NB4 (cell line): ENCODE measurements around the gene SYNGR4.
A peak's percentile ranks its signal among the peaks of the same experiment; 100 is the strongest.

Source experiments
- DNase-seq: peaks from one replicate; pipeline ENCODE4 v3.0.0; 2010; ENCODE audit warnings: low read depth
- H3K4me3 ChIP-seq: one replicate; pipeline ENCODE4 v1.5.1; 2011; ENCODE audit warnings: mild to moderate bottlenecking, low read depth, low read length, moderate library complexity
- CTCF ChIP-seq: IDR thresholded peaks from one replicate; pipeline ENCODE4 v1.5.1; 2012; ENCODE audit warnings: low read depth, low read length
- MAX ChIP-seq: IDR thresholded peaks from 2 replicates; pipeline ENCODE4 v1.6.1; 2011; ENCODE audit warnings: low read depth, low read length
- MYC ChIP-seq: IDR thresholded peaks from 2 replicates; pipeline ENCODE4 v1.6.1; 2011; ENCODE audit warnings: low read depth, low read length
- POLR2A ChIP-seq: IDR thresholded peaks from 2 replicates; pipeline ENCODE4 v1.6.1; 2011; ENCODE audit warnings: mild to moderate bottlenecking; ENCODE audit not compliant: insufficient read length; ENCODE audit errors: extremely low read depth

SYNGR4 gene

GRCh38 chr19:48419158-48419920 lies 55.2 kb downstream of the SYNGR4 start:
- peak; percentile 91 for TF ChIP-seq MYC
- TF ChIP-seq POLR2A = peak; percentile 9
- TF ChIP-seq MAX = no peak
- peak; percentile 91 for DNase-seq
- no peak overlapping the region for H3K4me3 ChIP-seq

- TF ChIP-seq MAX (no peak), MYC (no peak), CTCF (no peak), POLR2A (no peak)
- H3K4me3 ChIP-seq = no peak overlapping the region
- no peak for DNase-seq
Measured at GRCh38 chr19:48421548-48421947, 57.4 kb downstream of the SYNGR4 start.

GRCh38 chr19:48424694-48425219 lies 60.6 kb downstream of the SYNGR4 start:
- H3K4me3 ChIP-seq = peak overlapping the region; percentile 29
- no peak for TF ChIP-seq MYC
- TF ChIP-seq CTCF = no peak
- no peak for TF ChIP-seq MAX
- no peak for TF ChIP-seq POLR2A
- peak; percentile 91 for DNase-seq
